Measurements from ENCODE around the gene GPSM1.

The GPSM1 gene

DNA sequence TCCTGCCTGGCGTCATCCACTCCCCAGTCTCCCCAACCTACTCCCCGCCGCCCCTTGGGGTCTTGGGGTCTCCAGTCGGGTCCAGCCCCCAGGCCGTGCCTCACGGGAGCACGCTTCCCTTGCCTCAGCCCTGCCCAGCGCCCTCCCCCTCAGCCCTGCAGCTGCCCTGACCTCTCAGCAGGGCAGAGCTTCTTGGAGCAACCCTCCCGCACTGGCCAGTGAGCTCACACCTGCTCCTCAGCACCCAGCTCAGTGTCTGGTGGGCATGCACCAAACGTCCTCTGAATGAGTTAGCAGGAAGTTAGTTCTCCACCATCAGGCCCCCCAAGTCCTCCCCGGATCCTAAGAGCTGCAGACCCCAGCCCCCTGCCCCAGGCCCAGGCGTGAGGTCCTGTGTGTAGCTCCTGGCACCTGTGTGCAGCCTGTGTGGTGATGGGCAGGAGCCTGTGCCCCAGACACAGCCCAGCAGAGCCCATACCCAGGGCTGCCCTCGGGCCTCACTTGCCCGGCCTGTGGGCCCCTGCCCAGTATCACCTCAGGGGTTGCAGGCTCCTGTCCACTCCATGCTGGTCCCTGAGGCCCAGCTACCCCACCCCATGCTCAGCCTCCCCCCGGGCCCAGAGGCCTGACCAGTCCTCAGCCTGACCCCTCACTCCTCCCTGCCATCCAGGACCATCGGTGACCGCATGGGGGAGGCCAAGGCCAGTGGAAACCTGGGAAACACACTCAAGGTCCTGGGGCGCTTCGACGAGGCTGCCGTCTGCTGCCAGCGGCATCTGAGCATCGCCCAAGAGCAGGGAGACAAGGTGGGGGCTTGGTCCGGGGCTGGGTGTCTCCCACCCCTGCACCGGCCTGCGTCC lies 8.2 kb downstream of the GPSM1 start:
- DNase-seq = no peak

DNA sequence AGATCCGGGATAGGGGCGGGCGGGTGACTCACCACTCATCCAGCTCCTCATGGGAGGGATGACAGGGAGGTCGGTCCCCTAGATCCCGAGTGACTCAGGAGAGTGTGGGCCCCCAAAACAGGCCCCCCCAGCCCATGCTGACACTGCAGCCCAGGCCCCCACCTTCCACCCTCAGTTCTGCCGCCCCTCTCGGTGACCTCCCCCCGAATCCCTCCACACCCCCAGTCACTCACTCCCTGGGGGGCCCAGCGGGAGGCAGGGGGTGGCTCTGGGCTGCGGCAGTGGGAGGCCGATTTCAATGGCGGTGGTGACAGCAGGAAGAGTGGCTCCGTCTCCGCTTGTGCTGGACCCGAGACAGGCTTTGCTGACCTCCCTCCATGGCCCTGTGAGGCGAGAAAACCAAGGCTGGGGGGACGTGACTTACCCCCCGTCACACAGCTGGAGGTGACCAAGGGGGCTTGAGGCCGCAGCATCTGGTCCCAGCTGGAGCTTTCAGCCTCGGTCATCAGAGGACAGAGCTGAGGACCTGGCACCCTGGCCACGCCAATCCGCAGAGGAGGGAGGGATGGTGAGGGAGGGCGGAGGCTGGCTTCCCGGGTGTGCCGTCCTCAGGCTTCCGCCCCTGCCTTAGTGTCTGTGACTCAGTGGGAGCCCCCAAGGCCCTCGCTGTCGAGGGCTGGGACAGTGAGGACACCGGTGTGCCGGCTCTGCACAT lies 9.0 kb downstream of the GPSM1 start:
- no peak for DNase-seq

DNA sequence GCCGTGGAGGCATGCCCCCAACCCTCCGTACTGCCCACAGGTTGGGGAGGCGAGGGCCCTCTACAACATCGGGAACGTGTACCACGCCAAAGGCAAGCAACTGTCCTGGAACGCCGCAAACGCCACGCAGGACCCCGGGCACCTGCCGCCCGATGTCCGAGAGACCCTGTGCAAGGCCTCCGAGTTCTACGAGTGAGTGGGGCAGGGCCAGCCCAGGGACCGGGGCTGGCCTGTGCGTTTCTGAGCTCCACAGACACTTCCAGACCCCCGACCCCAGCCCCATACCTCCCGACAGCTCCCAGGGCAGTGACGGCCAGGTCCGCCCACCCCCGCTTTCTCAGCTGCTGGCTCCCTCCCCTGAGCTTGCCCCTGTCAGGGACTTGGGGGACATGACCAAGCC lies 9.5 kb downstream of the GPSM1 start:
- no peak for DNase-seq

DNA sequence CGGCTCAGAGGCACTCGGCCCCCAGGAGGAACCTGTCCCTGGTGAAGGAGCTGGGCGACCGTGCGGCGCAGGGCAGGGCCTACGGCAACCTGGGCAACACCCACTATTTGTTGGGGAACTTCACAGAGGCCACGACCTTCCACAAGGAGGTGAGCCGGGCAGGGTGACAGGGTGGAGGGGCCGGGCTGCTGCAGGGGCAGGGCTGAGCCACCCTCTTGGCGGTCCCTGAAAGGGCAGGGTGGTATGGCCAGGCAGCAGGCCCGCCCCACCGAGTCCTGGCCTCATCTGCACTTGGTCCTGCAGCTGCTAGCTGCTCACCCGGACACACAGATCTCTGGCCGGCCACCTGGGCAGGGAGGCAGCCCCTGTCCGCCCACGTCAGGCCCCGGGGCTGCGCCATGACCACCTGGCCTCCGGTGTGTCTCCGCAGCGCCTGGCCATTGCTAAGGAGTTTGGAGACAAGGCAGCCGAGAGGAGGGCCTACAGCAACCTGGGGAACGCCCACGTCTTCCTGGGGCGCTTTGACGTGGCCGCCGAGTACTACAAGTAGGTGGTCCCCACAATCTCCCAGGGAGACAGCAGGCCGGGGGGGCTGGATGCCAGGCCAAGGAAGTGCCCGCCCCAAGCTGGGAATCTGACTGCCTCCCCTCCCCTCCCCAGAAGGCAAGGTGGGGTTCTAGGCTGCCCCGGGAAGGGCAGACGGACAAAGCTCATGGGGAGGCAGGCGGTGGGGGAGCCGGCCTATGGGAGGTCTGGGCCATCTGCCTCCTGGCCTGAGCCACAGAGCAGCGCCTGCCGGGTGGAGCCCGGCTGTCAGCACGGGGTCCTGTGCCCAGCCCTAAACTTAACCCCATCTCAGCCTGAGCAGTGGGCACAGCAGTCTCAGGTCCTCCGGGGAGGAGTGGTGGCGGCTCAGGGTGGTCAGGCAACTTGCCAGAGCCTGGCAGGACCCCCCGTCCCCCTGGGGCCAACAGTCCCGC lies 10.4 kb downstream of the GPSM1 start:
- DNase-seq = no peak

DNA sequence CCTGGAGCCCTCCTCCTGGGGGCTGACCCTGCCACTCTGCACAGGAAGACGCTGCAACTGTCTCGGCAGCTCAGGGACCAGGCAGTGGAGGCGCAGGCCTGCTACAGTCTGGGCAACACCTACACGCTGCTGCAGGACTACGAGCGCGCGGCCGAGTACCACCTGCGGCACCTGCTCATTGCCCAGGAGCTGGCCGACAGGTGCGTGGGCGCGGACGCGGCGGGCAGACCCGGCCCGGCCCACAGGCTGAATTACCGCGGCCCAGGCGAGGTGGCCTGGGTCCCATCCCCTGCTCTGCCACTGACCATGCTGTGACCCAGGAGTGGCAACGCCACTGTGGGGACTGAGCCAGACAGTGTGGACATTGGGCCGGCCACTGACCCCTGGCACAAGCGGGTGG lies 11.2 kb downstream of the GPSM1 start:
- DNase-seq = no peak

DNA sequence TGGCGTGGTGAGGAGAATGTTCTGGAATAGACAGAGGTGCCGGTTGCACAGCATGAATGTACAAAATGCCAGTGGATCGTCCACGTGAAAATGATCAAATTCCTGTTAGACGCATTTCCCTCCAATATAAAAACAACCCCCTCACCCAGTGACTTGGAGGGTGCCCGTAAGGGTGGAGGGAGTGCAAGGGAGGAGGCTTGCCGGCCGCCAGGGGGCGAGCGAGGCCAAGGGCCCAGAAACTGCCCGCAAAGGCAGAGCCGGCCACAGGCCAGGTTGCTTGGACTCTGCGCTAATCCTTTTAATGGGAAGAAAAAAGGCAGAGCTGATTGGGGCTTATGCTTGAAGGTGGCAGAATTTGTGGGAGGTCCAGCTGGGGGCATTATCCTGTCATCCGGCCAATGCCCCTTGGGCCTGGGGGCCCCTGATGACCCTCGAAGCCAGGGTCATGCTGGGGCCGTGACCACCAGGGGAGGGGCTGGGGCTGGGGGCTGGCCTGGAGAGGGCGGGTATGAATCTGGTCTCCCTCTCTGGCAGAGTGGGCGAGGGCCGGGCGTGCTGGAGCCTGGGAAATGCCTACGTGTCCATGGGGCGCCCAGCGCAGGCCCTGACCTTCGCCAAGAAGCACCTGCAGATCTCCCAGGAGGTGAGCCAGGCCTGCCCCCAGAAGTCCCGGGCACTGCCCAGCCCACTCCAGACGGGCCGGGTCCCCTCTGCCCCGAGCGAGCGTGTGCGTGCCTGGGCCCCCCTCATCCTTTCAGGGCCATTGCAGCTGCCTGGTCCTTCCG lies 12.0 kb downstream of the GPSM1 start:
- no peak for DNase-seq

DNA sequence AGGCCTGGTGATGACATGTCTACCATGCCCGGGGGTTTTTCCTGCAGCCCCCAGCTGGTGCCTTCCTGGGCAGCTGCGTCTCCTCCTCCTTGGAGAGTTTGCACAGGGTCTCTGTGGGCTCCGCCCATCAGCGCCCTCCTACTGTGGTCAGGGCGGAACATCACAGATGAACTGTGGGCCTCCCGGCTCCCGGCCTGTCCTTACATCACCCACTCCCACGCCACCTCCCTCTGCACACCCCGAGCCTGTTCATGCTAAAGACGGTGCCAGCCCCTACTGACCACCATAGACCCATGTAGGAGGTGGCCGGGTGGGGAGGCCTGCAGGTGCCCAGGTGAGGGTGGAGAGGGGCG lies 12.6 kb downstream of the GPSM1 start:
- DNase-seq = no peak

DNA sequence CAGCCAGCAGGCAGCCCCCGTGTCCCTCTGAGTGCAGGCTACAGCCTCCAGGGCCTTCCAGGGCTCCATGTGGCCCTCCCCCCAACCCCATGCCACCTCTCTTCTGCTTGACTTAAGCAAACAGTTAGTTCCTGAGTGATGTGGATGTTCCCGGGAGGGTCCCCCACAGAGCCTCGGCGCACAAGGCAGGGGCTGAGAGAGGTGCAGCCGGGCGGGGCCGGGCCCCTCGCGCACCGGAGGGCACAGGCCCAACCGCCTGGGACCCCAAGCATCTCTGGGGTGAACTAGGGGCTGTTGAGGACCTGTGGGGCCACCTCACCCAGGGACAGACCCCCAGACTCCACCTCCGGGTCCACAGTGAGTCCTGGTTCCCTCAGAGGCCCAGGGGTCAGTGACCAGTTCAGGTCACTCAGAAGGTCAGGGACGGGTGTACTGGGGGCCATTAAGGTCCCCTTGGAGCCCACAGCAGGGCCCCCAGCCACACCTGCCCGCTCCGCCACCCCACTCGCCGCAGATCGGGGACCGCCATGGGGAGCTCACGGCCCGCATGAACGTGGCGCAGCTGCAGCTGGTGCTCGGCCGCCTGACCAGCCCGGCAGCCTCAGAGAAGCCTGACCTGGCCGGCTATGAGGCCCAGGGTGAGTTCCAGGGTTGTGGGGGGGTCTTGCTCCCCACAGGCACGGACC lies 13.2 kb downstream of the GPSM1 start:
- no peak for DNase-seq

DNA sequence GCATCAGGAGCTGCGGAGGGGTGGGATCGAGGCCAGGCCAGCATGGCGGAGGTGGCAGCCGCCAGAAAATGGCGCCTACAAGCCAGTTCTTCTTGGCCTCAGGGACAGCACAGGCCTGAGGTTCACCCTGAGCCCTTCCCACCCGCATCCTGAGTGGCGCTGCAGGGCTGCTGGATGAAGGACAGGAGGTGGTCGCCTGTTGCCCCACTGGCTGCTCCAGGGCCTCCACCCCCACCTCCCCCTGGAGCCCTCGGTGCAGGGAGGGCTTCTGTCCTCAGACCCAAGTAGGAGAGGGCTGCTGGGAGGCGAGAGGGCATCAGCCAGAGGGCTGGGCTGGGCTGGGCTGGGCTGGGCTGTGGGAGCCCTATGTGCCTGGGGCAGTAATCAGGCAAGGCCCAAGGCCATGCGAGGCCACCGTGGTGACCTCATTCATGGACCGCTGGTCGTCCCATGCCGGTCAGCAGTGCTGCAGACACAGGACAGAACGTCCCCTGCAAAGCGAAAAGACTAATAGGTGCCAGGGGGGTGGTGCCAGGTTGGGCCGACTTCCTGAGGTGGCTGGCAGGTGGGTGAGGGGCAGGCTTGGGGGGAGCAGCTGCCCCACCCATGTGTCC lies 13.8 kb downstream of the GPSM1 start:
- DNase-seq = no peak

DNA sequence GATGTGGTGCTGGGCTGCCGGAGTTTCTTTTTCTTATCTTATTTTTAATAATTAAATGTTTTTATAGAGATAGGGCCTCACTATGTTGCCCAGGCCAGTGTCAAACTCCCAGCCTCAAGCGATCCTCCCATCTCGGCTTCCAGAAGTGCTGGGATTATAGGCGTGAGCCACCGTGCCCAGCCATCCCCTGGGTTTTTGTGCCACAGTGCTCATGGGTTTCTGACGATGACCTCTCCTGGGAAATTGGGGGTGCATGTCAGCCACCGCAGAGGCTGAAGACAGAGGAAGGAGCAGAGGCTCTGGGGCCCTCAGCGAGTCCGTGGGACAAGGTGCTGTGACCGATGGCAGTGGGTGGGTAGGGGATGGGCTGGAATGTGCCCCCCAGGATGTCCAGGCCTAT lies 14.4 kb downstream of the GPSM1 start:
- DNase-seq = no peak

DNA sequence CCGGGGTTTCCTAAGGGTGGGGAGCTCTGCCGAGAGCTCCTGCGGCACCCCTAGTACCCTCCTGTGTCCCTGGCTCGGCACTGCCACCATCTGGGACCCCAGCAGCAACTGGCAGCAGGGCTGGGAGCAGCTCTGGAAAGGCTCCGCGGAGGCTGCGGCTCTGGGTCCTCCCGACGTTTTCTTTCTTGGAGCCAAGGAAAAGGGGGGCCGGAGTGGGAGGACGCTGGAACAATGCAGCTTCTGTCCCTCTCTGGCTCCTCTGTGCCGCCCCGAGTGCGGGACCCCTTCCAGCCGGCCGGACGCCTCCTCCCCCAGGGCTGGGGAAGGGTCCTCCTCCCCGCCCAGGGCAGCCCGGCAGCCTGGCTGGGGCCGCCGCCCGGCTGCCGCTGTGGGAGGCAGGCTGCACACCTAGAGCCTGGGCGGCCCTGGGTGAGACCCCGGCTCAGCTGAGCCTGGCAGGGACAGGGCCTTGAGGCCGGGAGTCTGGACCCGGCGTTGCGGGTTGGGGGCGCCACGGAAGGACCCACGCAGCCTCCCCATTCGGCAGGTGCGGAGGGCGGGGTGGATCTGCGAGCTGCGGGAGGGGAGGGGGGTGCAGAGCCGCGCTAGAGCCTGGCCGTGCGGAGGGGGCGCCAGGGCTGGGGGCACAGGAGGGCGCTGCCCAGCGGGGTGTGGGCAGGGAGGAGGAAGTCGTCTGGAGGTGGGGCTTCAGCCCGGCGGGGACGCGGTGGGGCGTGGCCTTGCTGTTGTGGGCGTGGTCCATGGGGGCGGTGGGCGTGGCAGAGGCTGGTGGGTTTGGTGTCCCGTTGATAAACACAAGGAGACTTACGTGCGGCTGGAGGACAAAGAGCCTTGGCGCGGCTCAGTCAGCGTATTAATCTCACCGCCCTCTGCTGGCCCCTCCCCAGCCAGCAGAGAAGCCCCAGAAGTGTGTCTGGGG lies 15.1 kb downstream of the GPSM1 start:
- DNase-seq = no peak

DNA sequence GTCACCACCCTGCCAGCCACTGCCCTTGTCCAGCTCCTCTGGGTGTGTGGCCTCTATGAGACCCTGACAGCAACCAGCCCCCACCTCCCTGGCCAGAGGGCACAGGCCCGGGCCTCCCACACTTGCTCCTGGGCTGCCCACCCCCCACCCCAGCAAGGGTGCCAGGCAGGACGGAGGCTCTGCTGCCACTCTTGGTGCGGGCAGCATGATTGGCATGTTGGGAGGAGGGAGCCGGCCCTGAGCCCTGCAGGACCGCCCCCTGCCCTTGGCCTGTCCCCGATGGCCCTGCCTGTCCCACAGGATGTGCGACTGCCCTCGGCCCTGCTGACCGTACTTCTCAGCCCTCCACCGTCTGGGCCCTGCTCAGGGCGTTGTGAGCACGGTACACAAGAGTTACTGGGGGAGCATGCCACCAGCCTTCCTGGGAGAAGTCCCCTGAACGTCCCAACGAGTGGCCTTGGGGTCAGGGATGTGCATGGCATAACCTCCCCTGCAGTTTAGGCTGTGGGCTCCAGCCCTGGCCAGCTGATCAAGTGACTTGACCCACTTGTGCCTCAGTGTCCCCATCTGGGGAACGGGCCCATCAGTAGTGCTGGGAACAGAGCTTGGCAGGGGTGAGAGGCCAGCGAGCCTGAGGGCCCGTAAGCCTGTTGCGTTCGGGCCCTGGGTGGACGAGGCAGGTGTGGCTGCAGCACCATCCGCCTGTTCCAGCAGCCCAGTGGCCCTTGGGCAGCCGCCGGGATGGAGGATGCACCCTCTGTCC lies 16.0 kb downstream of the GPSM1 start:
- DNase-seq = no peak

DNA sequence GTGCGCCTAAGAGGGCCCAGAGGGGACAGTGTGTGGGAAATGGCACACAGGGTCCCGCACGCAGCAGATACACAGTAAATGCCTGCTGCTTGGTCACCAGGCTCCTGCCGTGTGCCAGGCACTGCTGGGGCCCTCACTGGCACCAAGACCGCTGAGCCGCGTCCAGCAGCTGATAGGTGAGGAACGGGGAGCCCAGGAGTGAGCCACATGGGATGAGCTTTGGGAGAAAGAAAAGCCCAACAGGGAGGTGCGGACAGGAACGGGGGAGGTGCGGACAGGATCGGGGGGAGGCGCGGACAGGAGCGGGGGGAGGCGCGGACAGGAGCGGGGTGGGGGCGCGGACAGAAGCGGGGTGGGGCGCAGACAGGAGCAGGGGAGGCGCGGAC lies 16.5 kb downstream of the GPSM1 start:
- DNase-seq = no peak

DNA sequence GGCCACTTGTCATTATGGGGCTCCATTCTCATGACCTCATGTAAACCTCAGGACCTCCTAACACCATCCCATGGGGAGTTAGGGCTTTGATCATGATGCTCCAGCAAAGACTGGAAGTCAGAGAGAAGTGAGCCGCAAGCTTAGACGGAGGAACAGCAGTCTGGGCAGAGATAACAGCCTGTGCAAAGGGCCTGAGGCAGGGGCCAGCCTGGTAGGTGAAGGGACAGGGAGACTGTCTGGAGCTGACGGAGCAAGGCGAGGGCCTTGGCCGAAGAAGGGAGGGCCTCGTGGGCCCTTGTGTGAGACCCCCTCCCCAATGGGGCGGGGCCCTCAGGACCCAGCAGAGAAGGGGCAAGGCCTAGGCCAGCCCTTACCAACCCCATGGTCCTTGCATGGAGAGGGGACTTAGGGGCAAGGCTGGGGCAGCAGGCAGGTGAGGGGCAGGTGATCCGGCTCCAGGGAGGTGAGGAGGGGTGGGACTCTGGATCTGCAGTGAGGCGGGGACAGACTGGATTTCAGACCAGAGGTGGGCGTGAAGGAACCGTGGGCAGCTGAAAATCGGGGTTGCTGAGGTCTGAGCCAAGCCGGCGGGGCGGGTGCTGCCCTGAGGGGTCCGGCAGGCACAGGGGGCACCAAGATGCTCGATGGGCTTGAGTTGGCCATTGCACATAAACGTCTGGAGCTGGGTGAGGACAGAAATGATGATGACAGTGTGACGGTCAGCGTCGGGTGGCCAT lies 17.4 kb downstream of the GPSM1 start:
- no peak for DNase-seq

DNA sequence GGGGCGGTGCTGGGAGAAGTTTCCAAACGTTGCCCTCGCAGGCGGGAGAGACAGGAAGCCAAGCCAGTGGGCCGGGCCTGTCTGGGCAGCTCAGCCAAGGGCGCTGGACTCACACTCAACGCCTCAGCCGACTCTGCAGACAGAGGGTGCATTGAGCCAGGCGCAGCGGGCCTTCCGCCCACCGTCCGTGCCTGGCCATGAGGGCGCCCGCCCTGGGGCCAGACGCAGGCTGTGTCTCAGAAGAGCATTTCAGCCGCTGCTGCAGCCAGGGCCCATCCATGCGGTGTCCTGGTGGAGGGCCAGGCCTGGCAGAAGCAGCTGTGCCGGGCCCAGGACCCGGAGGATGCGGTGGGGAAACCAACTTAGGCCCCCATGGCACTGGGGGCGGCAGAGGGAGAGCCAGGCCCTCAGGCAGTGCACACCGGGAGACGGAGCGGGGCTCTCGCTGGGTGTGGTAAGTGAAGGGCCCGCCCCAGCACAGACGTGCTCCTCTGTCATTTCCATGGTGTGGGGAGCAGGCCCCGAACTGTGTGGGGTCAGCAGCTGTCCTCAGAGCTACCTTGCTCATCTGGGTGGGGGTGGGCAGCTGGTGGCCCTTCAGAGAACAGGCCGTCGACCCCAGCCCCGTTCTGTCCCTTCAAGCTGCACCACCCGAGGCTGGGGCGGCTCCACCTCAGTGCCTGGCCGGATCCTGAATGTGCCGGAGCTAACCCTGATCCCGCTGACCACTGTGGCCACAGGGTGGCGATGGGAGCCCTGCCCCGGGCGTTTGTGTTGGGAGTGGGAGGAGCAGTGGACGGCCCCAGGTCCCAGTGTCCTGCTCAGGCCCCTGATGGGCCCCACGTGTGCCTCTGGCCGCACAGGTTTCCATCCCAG lies 18.2 kb downstream of the GPSM1 start:
- no peak for DNase-seq

DNA sequence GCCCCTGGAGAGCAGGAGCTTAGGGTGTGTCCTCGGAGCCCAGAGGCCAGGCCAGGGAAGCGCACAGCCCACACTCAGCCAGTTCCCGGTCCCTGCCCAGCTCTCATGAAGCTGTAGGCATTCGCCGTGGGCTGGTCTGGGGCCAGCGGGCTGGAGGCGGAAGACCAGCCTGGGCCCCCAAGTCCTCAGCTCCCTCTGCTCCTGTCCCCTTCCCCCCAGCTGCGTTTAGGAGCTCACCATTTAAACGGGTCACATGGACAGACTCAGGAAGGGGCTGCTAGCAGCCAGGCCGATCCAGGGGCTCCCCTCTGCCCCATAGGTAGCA lies 18.8 kb downstream of the GPSM1 start:
- DNase-seq = no peak

DNA sequence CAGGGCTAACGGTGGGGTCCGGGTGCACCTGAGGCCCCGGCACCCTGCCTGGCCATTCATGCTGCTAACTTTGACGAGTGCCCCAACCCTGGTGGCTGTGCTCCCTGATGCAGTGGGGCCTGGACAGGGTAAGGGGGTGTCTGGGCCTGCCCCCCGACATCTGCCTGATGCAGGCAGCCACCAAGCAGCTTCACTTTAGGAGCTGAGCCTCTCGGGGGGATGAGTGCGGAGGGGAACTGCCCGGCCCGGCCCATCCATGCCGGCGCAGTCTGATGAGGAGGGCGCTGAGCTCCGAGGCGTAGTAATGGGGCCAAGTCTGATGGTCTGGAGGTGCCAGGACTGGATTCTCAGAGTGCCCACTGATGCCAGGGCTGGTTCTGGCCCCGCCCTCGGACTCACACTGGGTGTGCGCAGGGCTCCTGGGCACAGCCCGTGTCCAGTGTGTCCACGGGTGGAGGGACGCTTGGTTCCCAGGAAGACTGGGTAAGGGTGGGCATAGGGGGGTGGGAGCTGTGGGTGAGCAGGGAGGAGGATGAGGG lies 19.7 kb downstream of the GPSM1 start:
- no peak for DNase-seq

All from GOT3 (cell line).